ENCODE data around the gene ASPG. TPM values are rescaled to one million over a fixed set of nuclear protein-coding genes. Genes with fewer than 3 reads are reported as not detected.
A peak's percentile ranks its signal among the peaks of the same experiment; 100 is the strongest.

The ASPG gene
- total RNA-seq, 1 donor from 2014 or later, result 282 TPM

DNA sequence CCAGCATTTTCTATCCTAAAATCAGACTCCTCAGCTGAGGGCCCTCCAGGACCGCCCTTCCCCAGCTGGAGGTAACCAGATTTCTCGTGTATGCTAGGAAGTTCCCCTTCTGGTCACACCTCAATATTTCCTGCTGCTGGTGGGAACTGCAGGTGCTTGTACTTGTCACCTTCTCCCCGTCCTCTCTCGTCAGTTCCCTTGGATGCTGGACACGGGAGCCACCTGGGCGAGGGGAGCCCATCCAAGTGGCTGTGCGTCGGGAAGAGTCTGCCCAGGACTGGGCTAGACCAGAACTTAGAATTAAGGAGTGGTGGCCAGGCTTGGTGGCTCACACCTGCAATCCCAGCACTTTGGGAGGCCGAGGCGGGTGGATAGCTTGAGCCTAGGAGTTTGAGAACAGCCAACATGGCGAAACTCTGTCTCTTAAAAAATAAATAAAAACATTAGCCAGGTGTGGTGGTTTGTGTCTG, 29.7 kb downstream of the ASPG start:
- ATAC-seq, result no peak

DNA sequence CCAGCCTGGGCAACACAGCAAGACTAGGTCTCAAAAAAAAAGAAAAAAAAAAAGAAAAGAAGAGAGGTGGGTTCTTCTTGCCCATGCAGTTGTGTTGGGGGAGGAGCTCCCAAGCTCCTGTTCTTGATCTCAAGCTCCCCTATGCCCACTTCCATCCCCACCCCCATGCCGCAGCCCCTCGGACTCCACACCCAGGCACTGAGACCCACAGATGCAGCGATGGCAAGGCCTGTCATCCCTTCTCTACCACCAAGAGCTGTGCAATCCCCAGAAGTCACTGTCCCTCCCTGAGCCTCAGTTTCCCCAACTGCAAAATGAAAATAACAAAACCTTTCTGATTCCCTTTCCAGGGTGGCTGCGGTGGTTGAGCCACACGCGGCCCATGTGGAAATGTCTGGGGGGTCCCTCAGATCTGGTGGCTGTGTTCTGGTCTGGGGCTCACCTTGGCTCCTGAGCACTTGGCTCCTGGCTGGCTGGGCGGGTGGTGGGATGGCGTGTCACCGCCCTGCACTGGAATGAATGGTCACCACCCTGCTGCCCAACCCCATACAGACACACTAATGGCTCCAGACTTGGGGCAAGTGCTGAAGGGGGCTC, 30.3 kb downstream of the ASPG start:
- DNase-seq (ENCODE audit: low spot score), result no peak
- ATAC-seq, result no peak

More for the DNA sequence above, 29.7 kb downstream of the ASPG start:
- no peak for DNase-seq (ENCODE audit: low spot score)

GRCh38 chr14:104116288-104116755, 30.8 kb downstream of the ASPG start:
- DNase-seq (ENCODE audit: low spot score), result peak; percentile 61
- peak; percentile 50 for ATAC-seq

GRCh38 chr14:104116756-104117340, 31.3 kb downstream of the ASPG start:
- peak; percentile 57 for ATAC-seq
- DNase-seq (ENCODE audit: low spot score), result no peak

- no peak for ATAC-seq
- peak; percentile 49 for DNase-seq (ENCODE audit: low spot score)
Observed at GRCh38 chr14:104117341-104118005, 32.0 kb downstream of the ASPG start.

- no peak for ATAC-seq
- peak; percentile 46 for DNase-seq (ENCODE audit: low spot score)
Observed at GRCh38 chr14:104118006-104118844, 32.7 kb downstream of the ASPG start.

- DNase-seq (ENCODE audit: low spot score) (no peak), ATAC-seq (no peak)
Observed at GRCh38 chr14:104119119-104119487, 33.6 kb downstream of the ASPG start.

GRCh38 chr14:104119488-104120251, 34.2 kb downstream of the ASPG start:
- no peak for ATAC-seq
- DNase-seq (ENCODE audit: low spot score), result no peak

GRCh38 chr14:104120281-104120741, 34.8 kb downstream of the ASPG start:
- DNase-seq (ENCODE audit: low spot score) (no peak), ATAC-seq (no peak)

DNA sequence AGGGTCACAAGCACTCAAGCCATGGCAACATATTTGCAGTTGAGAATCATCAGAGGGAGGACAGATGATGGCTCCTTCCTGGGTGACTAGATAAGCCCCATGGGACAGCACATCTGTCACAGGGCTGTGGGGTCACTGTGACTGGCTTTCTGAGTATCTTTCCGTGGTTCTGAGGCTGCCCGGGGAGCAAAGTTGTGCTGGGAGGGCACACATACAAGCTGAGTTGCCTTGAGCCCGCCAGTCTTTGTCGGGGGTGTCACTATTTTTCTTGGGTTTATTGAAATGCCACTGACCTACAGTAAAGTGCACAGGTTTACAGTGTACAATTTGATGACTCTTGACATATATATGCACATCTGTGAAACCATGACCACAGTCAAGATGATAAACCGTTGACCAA, 35.6 kb downstream of the ASPG start:
- DNase-seq (ENCODE audit: low spot score) (no peak), ATAC-seq (no peak)

GRCh38 chr14:104123879-104124278, 38.4 kb downstream of the ASPG start:
- DNase-seq (ENCODE audit: low spot score) (no peak), ATAC-seq (no peak)

GRCh38 chr14:104125011-104125410, 39.5 kb downstream of the ASPG start:
- no peak for ATAC-seq
- no peak for DNase-seq (ENCODE audit: low spot score)

- DNase-seq (ENCODE audit: low spot score) (no peak), ATAC-seq (no peak)
Observed at GRCh38 chr14:104126753-104127152, 41.3 kb downstream of the ASPG start.

DNA sequence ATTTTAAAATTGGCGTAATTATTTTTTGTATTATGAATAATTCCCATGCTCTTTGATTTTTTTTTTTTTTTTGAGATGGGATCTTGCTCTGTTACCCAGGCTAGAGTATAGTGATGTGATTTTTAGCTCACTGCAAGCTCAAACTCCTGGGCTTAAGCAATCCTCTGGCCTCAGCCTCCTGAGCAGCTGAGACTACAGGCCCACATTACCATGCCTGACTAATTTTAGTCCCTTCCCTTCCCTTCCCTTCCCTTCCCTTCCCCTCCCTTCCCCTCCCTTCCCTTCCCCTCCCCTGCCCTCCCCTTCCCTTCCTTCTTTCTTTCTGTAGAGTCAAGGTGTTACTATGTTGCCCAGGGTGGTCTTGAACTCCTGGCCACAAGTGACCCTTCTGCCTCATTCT, 43.5 kb downstream of the ASPG start:
- no peak for ATAC-seq
- no peak for DNase-seq (ENCODE audit: low spot score)

- DNase-seq (ENCODE audit: low spot score) (no peak), ATAC-seq (no peak)
Observed at GRCh38 chr14:104129556-104129955, 44.1 kb downstream of the ASPG start.

DNA sequence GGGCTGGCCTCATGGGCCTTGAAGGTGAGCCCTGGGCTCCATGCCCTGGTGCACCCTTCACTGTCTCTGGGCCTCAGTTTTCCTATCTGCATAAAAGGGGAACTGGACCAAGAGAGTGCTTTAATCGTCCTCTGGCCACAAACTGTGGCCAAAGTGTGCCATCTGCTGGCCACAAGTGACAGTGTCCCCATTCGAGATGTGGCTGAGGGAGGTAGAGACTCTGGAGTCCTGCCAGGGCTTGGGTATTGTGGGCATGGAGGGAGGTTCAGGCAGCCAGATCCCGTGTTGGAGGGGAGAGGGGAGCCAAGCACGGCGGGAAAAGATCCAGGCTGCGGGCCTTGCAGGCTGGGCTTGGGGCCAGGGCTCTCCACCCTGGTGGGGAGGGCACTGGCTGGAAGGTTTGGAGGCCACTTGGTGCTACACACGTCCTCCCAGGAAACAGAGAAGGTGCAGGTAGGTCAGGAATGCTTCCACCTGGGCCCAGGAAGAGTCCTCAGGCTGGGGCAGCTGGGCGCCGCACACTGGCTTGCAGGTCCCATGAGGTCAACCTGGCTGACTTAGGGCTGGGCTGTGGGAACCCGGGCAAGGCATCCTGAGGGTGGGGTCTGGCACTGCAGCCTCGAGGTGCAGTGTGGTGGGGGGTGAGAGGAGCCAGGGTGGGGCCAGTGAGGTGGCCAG, 45.6 kb downstream of the ASPG start:
- ATAC-seq, result peak; percentile 94

DNA sequence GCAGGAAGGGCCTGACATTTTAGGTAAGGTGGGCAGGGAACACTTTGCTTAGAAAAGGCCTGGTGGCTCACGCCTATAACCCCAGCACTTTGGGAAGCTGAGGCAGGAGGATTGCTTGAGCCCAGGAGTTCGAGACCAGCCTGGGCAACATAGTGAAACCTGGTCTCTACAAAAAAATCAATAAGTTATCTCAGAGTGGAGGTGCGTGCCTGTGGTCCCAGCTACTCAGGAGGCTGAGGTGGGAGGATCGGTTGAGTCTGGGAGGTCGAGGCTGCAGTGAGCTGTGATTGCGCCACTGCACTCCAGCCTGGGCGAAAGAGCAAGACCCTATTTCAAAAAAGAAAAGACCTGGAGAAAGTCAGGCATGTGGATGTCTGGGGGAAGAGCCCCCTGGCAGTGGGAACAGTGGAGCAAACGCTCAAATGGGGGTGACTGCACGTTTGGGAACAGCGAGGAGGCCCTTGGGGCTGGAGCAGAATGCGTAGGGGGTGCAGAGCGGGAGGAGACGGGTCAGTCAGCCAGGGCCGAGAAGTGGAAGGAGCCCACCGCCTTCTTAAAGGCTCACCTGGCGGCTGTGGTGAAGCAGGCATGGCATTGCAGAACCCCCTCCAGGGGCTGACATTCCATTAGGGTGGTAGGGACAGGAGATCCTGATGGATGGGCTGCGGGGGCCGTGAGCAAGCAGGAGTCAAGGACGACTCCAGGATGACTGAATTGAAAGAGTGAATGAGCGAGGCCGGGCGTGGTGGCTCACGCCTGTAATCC, 46.6 kb downstream of the ASPG start:
- no peak for DNase-seq (ENCODE audit: low spot score)
- ATAC-seq, result no peak

More for the DNA sequence above, 45.6 kb downstream of the ASPG start:
- DNase-seq (ENCODE audit: low spot score), result peak; percentile 72

DNA sequence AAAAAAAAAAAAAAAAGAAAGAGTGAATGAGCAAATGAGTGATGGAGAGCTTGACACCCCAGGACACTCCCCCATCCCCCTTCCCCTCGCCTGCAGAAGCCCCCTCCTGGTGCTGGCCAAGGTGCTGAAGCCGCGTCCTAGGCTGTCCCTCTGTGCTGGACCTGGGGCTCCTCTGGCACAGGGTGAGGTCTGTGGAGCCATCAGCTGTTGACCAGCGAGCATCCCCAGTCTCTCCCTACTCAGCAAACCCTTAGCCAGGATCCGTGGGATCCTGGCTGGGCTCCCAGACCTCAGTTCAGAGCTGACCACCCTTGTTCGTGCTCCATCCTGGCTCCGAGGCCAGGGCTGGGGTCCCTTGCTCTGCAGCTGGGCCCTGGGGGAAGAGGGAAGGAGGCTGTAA, 47.5 kb downstream of the ASPG start:
- no peak for ATAC-seq
- DNase-seq (ENCODE audit: low spot score), result no peak

- no peak for DNase-seq (ENCODE audit: low spot score)
- ATAC-seq, result no peak
Observed at GRCh38 chr14:104133496-104133895, 48.0 kb downstream of the ASPG start.
